NCI-H1417 (cell line): ENCODE data around the gene ACY1.

Experiments used
- DNase-seq, 3 experiments: peaks; one replicate each; lab custom pipeline; 2025; lab: John Stamatoyannopoulos, UW

Gene ACY1

DNA sequence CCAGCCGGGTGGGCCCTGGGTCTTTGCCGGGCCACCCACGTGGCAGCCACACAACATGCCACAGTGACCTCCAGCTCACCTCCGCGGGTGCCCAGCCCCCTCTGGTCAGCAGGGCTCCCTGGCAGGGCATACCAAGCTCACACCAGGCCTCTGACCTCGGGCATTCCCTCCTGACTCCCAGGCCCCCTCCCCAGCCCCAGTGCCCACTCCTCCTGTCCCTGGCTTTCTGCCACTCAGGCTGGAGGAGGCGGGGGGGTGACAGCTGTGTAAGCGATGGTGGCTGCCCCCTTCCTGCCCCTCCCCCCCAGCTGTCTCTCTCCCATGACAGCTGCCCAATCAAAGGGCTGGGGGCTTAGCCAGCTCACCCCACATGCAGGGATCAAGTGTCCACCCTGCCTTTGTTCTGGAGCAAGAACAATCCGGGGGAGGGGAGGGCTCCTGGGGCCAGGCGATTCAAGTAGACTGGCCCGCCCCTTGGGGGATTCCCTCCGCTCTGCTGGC is 19.3 kb upstream of the ACY1 start:
- DNase-seq = peak in 2 of 3 experiments; percentile 43 to 77

DNA sequence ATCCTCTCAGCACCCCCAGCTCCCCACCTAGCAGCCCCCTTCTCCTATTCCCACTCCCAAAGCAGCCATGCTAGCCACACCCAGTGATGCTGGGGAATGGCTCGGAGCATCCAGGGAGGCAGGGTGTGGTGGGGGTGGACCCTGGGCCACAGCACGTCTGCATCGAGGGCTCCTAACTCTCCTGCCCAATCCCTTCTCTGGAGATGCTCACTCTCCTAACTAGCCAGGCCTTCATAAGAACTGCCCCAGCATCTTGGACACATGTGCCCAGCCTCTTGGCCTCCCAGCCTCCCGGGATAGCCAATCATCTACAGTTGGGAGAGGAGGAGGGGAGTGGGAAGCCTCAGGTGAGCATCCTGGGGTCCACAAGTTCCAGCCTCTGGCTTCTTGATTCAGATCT is 18.8 kb upstream of the ACY1 start:
- no peak for DNase-seq

DNA sequence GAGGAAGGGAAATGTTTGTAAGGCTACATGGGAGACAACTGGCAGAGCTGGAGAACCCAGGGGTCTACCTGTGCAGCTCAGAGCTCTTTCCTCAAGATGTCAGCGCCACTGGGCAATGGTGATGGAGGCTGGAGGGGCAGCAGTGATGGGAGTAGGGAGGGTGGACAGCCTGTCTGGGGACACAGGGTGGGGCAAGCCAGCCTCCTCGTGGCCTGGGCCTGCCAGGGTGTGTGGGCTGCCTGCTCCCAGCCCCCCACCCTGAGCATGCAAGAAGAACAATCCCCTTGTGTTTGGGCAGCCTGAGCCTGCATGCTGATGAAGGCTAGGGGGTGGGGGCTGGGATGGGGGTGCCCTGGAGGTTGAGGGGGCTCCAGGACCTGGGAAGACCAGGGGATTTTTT is 17.3 kb upstream of the ACY1 start:
- no peak for DNase-seq

DNA sequence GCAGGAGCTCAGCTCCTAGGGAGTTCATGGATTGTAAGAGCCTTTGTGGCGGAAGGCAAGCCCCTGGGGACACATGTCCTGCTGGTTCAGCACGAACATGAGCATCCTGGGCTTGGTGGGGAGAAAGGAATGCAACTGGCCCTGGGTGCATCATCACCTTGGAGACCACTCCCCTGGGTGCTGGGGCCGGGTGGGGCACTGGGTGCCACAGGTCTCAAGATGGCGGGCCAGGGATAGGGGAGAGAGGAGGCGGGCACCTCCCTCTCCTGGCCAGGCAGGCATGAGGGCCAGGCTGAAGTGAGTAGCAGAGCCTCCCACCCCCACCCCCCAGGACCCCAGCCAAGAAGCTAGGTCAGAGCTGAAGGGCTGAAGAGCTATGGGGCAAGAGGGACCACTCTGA is 16.8 kb upstream of the ACY1 start:
- DNase-seq = no peak

DNA sequence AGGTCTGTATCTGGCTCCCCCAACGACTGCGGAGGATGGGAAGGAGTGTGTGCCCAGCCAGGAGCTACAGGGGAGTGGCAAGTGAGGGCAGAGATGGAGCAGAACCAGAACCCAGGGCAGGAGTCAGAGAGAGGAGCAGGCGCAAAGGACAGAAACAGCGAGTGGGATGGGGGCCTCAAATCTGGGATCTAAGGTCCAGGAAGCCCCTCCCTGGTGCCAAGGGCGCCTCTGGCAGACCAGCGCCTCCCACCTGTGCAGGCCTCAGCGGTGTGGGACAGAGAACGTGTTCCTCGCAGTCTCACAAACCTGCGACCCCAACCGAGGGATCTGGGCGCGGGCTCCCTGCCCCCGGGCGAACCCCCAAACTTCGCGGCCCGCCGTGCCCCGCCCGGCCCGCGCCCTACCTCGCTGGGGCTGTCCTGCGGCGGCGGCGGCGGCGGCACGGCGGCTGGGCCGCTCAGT is 16.4 kb upstream of the ACY1 start:
- DNase-seq = peak in 2 of 3 experiments; percentile 27 to 36

DNA sequence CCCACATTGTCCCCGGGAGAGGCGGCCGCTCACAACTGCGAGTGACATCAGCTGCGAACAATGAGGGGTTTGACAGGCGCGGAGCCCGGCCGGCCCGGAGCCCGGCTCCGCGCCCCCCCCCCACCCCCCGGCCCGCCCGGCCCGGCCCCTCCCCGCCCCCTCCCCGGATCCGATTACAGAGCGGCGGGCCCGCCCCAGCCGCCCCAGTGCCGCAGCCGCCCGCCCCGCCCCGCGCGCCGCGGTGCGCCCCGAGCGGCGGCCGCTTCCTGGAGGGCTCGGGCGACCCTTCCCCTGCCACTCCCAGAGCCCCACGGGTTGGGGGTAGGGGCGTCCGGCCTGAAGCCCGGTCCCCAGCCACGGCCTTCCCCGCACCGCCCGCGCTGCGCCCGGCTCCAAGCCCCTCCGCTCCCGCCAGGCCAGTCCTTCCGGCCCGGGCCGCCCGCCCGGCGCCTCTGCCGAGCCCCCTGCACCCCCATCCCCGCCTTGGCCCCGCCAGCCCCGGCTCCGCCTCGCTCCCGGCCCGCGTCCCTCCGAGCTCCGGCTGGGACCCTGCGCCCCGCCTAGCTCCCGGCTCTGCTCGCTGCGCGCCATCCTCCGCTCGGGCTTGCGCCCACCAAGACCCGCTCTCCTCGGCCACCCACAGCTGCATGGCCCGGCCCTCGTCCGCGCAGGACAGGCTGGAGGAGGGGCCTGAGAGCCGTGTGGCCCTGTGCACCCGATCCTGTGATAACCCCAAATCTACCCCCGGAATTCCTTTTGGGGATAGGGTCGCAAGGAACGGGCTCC is 15.8 kb upstream of the ACY1 start, which contains the start of gene PCBP4:
Gene PCBP4 (minus strand): TSS at position 71 of the 786 bp plus-strand sequence. CDS start 6,214 bp downstream, outside the sequence.
- peak; percentile 12 to 42 (median 35) for DNase-seq

DNA sequence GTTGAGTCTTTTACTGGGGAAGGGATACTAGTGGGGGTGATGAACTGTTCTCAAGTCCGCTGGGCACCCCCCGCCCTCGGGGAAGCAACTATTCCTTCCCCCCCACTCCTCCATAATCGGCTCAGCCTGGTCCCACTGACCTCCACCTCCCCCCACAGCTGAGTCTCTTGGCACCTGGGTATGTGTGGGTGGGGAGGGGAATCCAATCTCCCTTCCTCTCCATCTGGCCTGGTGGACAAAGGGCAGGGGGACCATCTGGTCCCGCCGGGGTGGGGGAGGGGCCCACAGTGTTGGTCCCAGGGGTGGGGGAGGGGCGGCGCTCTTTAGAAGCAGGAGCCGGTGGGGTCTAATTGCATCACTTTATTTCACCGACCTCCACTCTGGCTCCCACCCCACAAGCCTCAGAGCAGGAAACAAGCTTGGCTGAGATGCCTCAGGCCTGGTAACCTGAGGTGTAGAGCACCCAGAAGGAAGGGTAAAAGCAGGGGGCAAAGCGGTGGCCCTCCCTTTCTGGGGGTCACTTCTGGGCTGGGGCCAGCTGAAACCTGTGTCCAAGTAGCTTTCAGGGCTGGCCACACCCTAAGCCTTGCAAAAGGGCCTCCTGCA is 15.1 kb upstream of the ACY1 start:
- DNase-seq = peak in 2 of 3 experiments; percentile 45 to 72

DNA sequence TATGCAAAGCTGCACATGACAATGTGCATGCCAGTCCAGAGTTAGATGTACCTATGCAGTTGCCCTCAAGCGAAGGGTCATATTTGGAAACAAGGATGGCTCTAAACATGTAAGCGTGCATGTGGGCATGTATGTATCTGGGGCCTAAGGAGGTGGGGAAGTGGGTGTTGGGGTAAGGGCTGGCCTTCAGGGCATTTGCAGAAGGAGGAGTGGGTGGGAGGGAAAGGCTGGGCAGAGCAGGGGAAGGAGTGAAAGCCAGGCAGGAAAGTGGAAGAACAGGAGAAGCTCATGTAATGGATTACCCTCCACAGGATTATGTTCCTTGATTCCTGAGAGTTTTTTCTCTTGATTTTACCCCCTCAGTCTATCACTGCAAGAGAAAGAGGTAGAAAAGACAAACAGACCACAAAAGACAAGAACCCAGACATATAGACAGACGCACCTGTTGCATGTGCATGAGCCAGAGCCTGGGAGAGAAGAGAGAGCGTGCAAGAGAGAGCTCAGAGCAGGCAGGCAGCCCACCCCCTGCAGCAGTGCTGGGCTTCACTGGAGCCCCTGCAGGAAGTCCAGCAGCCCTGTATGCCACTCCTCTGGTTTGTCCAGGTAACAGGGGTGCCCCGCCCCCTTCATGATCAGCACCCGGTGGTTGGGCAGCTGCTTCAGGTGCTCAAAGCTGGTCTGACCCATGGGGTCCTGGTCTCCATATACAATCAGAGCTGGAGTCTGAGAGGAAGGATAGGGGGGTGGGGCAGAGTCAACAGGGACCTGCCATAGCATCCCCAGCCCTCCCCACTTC is 14.3 kb upstream of the ACY1 start:
- peak in 1 of 3 experiments; percentile 5 for DNase-seq

DNA sequence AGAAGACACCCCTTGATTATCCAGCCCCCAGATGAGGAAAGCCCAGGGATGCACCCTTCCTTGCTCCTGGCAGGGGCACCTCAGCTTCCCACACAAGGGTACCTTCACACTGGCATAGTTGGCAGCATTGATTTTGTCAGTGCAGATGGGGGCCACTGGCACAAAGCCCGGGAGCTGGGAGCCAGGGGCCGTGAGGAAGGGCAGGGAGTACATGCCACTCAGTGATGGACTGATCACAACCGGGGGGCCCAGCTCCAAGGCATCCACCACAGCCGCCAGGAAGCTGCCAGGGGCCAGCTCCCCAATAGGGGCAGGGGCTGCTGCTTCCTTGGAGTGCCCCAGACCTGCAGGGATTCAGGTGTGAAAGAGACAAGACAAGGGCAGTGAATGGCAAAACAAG is 13.5 kb upstream of the ACY1 start:
- DNase-seq = no peak

DNA sequence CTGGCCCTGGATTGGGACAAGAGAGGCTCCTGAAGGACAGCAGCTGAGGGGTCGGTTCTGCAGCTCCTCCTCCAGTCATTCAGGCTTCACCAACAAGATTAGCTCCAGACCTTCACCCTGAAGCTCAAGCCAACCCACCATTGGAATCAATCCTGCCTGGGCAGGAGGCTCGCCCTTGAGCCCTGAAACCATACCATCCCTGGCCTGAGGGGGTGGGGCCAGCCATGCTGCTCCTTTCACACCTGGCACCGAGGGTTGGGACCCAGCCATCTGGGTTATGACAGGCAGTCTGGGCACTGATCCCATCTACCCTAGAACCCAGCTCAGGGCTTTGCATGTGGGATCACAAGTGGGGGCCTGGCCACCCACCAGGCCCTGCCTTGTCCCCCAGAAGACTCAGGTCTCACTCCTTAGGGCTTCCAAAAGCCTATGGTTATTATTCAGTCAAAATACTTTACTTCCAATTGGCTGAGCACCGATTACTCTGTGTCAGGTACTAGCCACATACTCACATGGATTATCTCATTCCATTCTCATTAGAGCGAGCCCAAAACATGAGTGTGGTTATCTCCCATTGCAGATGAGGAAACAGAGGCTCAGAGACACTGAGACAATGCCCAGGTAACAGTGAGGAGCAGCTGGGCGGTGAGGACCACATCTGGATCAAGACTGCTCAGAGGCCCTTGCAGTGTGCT is 12.6 kb upstream of the ACY1 start:
- DNase-seq = peak in 1 of 3 experiments; percentile 3

DNA sequence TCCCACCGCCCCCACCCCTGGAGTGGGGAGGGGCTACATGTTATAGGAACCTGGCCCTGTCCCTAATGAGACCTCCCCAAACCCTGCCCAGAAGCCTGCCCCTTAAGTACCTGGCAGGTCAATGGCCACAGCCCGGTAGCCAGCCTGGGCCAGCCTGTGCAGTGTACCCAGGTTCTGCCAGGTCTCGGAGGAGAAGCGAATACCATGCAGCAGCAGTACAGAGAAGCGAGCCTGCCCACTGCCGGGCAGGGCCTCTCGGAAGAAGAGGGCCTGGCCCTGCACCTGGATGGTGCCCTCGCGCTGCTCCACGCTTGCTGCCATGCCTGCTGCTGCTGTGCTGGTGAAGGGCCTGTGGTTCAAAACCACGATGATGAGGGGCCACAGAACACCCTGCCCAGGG is 12.0 kb upstream of the ACY1 start:
- no peak for DNase-seq

DNA sequence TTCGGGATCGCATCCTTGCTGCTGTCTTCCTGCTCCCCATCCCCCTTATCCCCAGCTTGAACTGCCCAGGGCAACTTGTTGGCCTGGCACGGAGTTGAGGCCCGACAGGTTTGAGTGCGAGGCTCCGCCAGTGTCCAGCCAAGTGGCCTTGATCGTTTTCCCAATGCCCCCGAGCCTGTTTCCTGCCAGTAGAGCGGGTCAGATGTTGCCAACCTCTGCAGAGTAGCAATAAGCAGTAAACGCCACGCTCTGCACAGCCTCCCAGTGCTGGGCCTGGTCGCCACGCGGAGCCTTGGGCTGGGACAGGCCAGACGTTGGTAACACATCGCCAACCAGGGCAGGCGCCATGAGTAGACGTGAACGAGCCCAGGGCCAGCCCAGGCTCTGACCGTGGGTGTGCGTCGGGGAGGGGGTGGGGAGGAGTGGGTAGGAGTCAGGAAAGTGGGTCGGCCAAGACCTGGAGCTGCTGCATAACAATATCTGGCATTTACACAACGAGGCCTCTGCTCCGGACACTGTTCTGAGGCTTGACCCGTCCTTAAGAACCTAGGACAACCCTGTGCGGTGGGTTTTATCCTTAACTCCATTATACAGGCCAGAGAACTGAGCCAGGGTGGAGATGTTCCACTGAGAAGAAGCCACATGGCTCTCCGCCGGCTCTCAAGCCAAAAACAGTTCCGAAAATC is 8.9 kb upstream of the ACY1 start:
- peak in 1 of 3 experiments; percentile 56 for DNase-seq

DNA sequence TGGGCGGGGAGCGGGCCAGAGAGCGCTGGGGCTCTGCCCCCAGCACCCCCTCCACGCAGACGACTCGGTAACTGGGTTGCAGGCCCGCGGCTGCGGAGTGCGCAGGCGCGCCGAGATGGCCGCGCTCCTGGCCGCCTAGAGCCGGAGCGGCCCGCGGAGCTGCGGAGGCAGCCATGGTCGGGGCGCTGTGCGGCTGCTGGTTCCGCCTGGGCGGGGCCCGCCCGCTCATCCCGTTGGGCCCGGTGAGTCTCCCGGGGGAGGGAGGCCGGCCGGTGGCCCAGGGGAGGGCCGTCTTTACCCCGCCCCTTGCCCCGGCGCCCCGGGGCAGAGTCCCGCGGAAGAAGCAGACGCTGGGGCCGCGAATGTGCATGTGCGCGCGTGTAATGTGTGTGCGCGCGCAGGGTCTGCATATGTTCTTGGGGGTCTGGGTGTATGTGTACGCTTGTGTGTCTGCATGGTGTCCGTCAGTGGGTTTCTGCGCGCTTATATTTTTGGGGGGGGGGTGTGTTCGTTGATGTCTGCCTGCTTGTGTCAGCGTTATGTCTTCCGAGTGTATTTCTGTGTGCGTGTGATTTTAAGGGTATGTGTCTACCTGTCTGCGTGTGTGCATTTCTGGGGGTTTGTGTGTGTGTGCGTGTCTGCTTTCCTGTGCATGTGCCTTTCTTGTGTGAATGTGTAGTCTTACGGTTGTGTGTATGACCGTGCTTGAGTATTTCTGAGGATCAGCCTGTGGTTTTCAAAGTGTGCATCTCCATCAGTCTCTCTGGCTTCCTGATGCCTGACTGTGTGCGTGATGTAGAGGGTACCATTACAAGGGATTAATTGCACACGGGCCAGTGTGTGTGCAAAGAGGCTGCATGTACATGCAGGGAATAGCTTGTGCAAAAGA is 8.1 kb upstream of the ACY1 start, which contains the start of gene ABHD14A:
Gene ABHD14A (plus strand): TSS at position 102 of the 889 bp plus-strand sequence. CDS start 72 bp downstream, at position 174.
- peak; percentile 41 to 72 (median 70) for DNase-seq

DNA sequence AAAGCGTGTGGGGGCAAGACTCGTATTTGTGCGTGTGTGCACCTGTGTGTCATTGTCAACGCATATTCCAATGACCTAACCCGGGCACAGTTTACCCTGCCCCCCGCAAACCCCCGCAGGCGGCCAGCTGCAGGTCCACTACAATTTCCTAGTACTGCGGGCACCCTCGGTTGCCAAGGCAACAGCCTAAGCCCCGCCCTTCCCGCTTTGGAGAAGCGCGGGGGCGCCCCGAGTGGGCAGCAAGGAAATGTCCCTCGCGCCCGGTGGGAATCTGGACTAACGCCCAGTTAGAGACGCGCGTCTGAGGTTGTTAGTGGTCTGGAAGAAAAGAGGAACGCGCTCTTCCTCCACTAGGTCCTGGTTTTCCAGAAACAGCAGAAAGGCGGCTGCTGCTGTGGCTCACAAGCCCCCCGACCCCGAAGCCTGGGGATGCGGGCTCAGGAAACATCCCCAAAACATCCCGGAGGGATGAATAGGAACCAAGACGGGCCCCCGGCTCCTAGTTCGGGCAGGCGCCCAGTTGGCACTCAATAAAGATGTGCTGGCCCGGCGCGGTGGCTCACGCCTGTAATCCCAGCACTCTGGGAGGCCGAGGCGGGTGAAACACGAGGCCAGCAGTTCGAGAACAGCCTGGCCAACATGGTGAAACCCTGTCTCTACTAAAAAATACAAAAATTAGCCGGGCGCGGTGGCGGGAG is 7.3 kb upstream of the ACY1 start:
- DNase-seq = peak in 2 of 3 experiments; percentile 51 to 78

DNA sequence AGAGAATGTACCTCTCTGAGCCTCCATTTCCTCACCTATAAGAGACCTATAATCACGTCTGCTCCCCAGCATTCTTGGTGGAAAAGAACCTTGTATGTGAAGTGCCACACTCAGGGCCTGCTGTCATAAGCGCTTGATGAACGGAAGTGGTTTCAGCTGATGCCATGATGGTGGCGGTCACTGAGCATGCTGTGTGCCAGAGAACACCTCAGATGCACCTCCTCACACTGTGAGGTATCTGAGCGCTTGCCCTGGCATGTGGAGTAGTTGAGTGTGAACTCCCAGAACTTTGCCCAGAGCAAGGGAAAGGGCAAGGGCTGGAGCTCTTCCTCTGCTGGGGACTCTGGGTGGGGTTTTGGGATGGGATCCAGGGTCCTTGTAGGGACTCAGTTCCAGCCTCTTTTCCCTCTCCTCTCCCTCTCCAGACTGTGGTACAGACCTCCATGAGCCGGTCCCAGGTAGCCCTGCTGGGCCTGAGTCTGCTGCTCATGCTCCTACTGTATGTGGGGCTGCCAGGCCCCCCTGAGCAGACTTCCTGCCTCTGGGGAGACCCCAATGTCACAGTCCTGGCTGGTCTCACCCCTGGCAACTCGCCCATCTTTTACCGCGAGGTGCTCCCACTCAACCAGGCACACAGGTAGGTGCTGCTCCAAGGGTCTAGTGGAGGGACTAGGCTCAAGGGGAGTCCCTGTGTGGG is 5.7 kb upstream of the ACY1 start:
- DNase-seq = no peak

DNA sequence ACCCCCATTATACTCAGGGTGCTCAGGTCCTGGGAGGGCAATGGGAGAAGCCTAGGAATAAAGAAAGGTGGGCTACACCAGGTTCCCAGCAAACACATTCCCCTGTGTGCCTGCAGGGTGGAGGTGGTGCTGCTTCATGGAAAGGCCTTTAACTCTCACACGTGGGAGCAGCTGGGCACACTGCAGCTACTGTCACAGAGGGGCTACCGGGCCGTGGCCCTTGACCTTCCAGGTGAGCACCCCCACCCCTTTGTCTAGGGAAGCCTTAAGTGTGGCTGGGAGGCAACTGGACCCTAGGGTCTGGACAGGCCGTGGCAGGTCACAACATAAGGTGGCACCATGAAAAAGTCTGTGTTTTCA is 5.2 kb upstream of the ACY1 start:
- DNase-seq = no peak

DNA sequence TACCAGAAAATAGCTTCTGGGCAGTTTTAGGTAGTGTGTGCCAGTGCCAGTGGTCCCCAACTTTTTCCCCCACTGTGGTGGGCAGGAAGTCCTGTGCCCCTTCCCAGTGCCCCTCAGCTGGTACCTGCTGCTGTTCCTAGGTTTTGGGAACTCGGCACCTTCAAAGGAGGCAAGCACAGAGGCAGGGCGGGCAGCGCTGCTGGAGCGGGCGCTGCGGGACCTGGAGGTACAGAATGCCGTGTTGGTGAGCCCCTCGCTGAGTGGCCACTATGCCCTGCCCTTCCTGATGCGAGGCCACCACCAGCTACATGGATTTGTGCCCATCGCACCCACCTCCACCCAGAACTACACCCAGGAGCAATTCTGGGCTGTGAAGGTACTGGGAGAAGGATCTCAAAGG is 3.1 kb upstream of the ACY1 start:
- DNase-seq = no peak

DNA sequence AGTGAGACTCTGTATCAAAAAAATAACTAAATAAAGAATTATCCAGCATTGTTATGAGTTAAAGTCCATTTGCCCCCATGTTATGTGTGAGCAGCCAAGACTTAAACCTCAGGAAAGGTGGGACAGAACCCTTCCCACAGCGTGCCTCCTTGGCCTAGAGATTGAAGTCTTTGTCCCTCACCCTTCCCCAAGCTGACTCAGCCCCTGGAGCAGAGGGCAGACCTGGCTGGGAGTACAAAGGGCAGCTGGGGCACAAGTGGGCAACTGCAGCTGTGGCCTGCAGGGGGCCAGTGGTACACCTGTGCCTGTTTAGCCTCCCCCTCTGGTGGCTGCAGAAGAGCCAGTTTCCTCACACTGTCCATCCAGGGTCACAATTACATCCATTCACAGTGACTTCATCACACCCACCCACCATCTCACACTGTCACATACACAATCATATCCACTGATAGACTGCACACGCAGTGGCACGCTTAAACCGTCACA is 940 bp upstream of the ACY1 start:
- peak in 2 of 3 experiments; percentile 59 to 79 for DNase-seq
